Measurements from ENCODE around the gene MOAP1. TPM values are rescaled to one million over a fixed set of nuclear protein-coding genes. Genes with fewer than 3 reads are reported as not detected.

The MOAP1 gene
- total and polyA plus RNA-seq, 2 of the 8 experiments (the other 6 are each of a cell fraction or from before 2014, with no cell fraction given) = 18.3 to 20.1 TPM

GRCh38 chr14:93171376-93171775 is 13.3 kb downstream of the MOAP1 start:
- Histone ChIP-seq H4K8ac (ENCODE audit: extremely low read depth, insufficient read depth, low read length) (no peak overlapping the region), H3K4ac (replicated peaks; ENCODE audit: insufficient read length, low read depth, low read length) (no peak overlapping the region)

More at GRCh38 chr14:93171376-93171775, 13.3 kb downstream of the MOAP1 start:
- H2BK120ac ChIP-seq (replicated peaks; ENCODE audit: low read depth, low read length) = no peak overlapping the region
- no peaks in the 10 kb centered on the region; a peak in 1 of 7 replicates for H3K27me3 ChIP-seq (replicated peaks in 1 of 4; ENCODE audit: control insufficient read depth in 3 of 4, extremely low read depth in 1 of 4, insufficient read depth in 3 of 4, low read length in 3 of 4)
- H3K36me3 ChIP-seq (ENCODE audit: control insufficient read depth in 2 of 4, insufficient read depth in 4 of 4, low read length in 3 of 4) = no peaks in the 10 kb centered on the region
- no peak overlapping the region for H2BK5ac ChIP-seq (ENCODE audit: low read depth, low read length)
- H3K23me2 ChIP-seq (ENCODE audit: low read depth, low read length) = no peaks in the 10 kb centered on the region
- H3K9me3 ChIP-seq (ENCODE audit: insufficient read depth in 2 of 2, low read depth in 1 of 2, low read length in 1 of 2) = no peaks in the 10 kb centered on the region; a peak in 1 of 4 replicates
- H2BK12ac ChIP-seq (ENCODE audit: low read depth, low read length) = no peak overlapping the region
- no peak overlapping the region for H2BK15ac ChIP-seq (ENCODE audit: low read length)
- WGBS, 2 experiments (ENCODE audit: extremely low coverage in 1 of 2, insufficient coverage in 1 of 2, insufficient read length in 1 of 2, insufficient replicate concordance in 2 of 2, low coverage in 1 of 2, low lambda C conversion rate in 2 of 2, missing lambda C conversion rate in 1 of 2) = 100% methylated on average over 4 of the region's 4 CpGs; no CpG with 5 or more reads in 1 of the 2 experiments
- FAIRE-seq = no peak
- H4K20me1 ChIP-seq (replicated peaks in 1 of 2; ENCODE audit: control insufficient read depth in 1 of 2, insufficient read depth in 2 of 2, low read length in 2 of 2) = peaks cover 0 to 1% of the 10 kb centered on the region in 2 experiments
- no peaks in the 10 kb centered on the region for H3K79me1 ChIP-seq (ENCODE audit: low read depth, low read length)
- no peaks in the 10 kb centered on the region for H3K4me1 ChIP-seq (replicated peaks in 1 of 4; ENCODE audit: control insufficient read depth in 3 of 4, insufficient read depth in 4 of 4, low read length in 3 of 4)
- no peak overlapping the region for H3K27ac ChIP-seq (ENCODE audit: low read depth, low read length)
- no peak overlapping the region for H2BK20ac ChIP-seq (ENCODE audit: low read length)
- no peak overlapping the region for H4K5ac ChIP-seq (ENCODE audit: insufficient read length, low read depth, low read length)
- no peak overlapping the region for H2AK5ac ChIP-seq (ENCODE audit: low read depth, low read length)
- H2AFZ ChIP-seq (ENCODE audit: low read length) = no peak overlapping the region
- H3K79me2 ChIP-seq (ENCODE audit: control insufficient read depth in 1 of 2, insufficient read depth in 2 of 2, low read length in 2 of 2) = no peaks in the 10 kb centered on the region
- H3K14ac ChIP-seq (ENCODE audit: insufficient read length) = no peak overlapping the region
- no peak for TF ChIP-seq MAFK (IDR thresholded peaks at IDR 0.05; ENCODE audit: low read depth, low read length)
- no peak for TF ChIP-seq SP4 (IDR thresholded peaks at IDR 0.05; ENCODE audit: low read length)
- no peak for TF ChIP-seq SIX5 (IDR thresholded peaks at IDR 0.05; ENCODE audit: low read depth, low read length)
- no peak for TF ChIP-seq CEBPB (IDR thresholded peaks at IDR 0.05; ENCODE audit: low read depth, low read length)
- no peak overlapping the region for H3K4me2 ChIP-seq (ENCODE audit: insufficient read depth in 1 of 2, low read depth in 2 of 2, low read length in 2 of 2)
- H3K18ac ChIP-seq (ENCODE audit: extremely low read depth, low read length) = no peak overlapping the region
- no peak overlapping the region for H4K91ac ChIP-seq (replicated peaks; ENCODE audit: insufficient read length, low read length)
- no peak overlapping the region for H3K23ac ChIP-seq (ENCODE audit: insufficient read length)
- DNase-seq (ENCODE audit: low read depth in 1 of 2, low spot score in 2 of 2) = no peak
- H3K4me3 ChIP-seq (ENCODE audit: extremely low read depth in 1 of 4, insufficient read depth in 2 of 4, low read depth in 3 of 4, low read length in 4 of 4) = no peak overlapping the region
- ChIA-PET POLR2A (ENCODE audit: partially characterized antibody) (no interaction called here), CTCF (ENCODE audit: partially characterized antibody) (interaction anchor here (11.0 kb wide), 1 partner anchor 11 kb away, joined by 48 read pairs; no protein-coding TSS in a partner anchor)
- H3K9ac ChIP-seq (replicated peaks in 1 of 4; ENCODE audit: extremely low read depth in 1 of 4, low read depth in 3 of 4, low read length in 3 of 4) = no peak overlapping the region
- no peak overlapping the region for H3K56ac ChIP-seq (replicated peaks; ENCODE audit: insufficient read length, low read depth, low read length)
